GM04504 (cell line): Measurements from ENCODE around the gene MYH14.

Experiments used
- DNase-seq: peaks from one replicate; pipeline ENCODE4 v3.0.0-alpha.2; 2012; ENCODE audit warnings: low read depth

Gene MYH14

DNA sequence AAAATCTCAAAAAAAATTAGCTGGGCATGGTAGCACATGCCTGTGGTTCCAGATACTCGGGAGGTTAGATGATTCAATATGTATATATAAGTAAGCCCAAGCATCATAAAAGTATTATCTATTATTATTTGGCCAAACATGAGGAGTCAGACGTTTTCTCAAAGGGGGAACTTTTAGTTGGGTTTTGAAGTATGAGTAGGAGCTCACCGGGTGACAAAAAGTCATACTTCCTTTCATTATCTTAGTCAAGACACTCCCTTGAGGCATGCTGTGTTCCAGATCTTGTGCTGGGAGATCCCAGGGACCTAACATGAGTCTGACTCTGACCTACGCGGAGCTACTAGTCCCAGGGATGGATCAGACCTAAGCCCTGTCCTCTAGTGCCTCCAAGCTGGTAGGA is 8.2 kb upstream of the MYH14 start:
- no peak for DNase-seq

DNA sequence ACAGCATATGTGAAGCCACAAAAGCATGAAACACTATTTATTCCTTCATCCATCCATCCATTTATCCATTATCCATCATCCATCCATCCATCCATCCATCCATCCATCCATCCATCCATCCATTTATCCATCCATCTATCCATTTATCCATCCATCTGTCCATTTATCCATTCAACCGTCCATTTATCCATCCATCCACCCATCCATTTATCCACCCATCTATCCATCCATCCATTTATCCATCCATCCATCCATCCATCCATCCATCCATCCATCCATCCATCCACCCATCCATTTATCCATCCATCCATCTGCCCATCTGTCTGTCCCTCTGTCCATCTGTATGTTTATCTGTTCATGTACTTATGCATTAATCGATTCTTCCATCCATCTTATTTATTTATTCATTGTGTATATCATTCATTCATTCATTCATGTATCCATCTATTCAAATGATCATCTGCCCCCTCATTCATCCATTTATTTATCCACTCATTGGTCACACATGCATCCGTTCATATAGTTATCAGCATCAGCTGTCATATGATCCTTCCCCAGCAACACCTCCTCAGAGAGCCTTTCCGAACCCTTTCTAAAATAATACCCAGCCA is 7.0 kb upstream of the MYH14 start:
- DNase-seq = no peak

DNA sequence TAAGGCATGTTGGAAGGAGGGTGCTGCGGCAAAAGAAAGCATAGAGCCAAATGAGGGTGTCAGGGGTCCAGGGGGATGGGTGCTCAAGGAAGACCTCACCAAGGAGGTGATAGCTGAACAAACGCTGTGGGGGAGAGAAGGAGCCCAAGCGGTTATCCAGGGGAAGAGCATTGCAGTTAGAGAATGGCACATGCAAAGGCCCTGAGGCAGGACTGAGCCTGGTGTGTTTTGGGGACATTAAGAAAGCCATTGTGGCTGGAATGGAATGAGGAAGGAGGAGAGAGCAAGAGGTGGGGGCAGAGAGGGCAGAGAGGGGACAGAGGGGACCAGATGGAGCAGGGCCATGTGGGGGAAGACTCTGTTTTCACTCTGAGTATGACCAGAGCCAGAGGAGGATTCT is 6.1 kb upstream of the MYH14 start:
- DNase-seq = no peak

DNA sequence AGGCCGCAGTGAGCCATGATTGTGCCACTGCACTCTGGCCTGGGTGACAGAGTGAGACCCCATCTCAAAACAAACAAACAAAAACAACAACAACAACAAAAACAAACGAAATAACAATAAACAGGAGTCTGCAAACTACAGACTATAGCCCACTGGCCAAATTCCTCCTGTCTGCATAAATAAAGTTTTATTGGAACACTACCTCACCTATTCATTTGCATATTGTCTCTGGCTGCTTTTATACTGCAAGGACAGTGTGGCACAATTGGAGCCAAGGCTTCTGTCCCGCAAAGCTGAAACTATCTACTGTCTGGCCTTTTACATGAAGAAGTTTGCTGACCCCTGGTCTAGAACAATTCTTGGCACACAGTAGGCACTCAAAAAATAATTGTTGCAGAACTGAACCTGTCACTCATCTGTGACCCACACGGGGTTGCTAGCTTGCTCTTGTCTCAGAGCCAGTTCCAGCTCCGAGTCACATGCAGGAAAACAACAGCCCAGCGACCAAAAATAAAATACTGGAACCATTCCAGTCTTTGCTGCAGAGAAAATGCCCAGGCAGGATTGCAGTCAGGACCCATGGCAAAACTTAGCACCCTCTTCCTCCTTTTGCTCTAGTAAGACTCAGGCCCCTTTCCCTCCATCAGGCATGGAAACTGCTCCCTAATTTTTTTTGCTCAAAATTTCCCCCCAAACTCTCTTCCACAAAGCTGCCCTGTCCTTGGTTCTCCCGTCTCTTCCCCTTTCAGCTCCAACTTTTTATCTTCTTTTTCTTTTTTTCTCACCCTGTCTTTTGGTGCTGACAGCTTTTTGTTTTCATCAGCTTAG is 4.8 kb upstream of the MYH14 start:
- DNase-seq = no peak

DNA sequence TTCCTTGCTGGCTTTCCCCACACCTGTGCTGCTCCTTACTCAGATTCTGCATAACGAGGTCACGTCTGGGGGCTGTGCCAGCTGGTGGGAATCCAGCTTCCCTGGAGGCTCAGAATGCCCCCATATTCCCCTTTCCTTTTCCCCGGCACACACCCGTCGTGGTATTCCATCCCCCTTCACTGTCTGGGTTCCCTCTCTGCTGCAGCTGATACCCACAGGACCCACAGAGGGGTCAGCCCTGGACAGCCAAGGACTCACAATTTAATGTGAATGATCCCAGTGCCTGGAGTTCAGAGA is 4.2 kb upstream of the MYH14 start:
- no peak for DNase-seq

DNA sequence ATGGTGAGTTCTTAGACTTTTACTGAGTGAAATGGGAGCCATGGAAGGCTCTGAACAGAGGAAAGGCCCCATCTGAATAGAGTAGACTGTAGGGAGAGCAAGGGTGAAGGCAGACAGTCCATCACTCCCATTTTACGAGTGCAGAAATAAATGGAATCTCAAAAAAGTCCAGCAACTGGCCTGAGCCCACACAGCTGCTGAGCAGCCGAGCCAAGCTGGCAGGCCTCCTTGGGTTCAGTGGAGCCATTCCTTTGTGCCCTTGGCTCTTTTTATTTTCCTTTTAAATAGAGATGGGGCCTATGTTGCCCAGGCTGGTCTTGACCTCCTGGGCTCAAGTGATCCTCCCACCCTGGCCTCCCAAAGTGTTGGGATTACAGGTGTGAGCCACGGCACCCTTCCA is 1.0 kb upstream of the MYH14 start:
- no peak for DNase-seq

DNA sequence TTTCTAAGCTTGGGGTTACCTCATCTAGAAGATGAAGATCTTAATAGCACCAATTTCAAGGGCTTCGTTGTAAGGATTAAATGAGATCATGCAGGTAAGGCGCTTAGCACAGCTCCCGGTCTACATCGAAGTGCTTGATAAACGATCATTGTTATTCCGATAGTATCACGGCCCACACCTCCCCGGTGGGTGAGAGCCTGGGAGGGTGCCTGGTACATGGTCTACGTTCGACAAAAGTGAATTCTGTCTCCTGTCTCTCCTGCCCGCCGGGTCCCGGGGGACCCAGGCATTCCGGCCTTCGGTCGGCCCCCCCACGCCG is 501 bp upstream of the MYH14 start:
- no peak for DNase-seq

DNA sequence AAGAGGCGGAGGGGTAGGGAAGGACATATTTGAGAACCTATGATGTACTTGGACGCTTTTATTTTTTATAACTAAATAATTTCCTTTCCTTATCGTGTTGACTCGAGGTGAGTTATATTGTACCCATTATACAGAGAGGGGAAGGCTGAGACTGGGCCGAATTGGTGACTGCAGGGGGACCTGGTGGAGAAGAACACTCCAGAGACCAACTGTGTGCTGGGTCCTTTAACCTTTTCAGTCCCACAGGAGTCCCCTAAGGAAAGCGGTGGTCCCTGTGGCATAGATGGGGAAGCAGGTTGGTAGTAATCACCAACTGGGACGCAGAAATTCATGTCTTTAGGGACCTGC is 633 bp downstream of the MYH14 start:
- no peak for DNase-seq

DNA sequence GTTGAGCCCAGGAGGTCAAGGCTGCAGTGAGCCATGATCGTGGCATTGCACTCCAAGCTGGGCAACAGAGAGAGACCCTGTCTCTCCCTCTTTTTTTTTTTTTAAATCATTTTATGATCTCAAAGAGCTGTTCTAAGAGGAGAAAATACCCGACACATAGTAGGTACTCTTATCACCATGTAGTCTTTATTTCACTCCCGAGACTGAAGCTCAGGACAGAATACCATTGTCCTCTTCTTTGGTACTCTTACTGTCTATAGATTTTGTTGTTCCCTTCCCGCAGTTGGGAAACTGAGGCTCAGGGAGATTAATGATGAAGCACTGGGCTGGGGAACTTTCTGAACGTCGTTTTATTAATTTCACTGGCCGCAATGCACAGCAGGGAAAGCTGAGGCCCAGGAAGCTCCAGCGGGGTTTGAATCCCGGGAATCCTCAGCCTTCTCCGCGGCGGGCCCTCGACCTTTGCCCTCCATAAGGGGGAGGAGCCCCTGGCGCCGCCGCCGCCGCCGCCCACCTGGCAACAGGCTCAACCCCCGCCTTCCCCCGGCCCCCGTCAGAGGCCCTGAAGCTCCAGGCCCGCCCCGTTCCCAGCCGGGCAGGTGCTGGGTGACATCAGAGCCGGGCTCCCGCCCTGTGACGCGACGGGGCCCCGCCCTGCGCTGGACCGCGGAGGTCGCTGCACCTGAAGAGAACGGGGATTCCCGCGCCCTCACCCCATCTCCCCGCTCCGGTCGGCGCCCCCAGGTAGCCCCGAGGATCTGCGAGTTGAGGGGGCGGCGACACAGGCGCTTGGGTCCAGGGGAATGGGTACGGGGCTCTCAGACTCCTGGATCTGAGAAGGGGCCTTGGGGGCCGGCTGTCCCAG is 1.6 kb downstream of the MYH14 start:
- no peak for DNase-seq

DNA sequence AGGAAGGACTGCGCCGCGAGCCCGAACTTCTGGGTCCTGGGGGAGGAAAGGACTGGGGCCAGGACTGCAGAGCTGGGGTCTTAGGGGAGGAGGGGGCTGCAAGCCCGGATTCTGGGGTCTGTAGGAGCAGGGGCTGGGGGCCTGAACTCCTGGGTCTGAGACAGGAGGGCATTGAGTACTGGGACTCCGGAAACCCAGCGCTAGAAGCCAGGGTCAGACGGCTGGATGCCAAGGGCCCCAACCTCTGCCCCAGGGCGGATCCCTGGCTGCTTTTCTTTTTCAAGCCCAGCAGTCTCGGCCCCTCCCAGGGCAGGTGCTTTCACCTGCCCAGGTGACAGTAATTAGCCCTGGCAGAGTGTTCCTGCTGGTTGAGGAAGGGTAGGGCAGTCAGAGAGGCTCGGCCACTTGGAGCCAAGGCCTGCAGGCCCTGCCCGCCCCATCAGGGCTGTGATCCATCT is 2.3 kb downstream of the MYH14 start:
- DNase-seq = no peak

DNA sequence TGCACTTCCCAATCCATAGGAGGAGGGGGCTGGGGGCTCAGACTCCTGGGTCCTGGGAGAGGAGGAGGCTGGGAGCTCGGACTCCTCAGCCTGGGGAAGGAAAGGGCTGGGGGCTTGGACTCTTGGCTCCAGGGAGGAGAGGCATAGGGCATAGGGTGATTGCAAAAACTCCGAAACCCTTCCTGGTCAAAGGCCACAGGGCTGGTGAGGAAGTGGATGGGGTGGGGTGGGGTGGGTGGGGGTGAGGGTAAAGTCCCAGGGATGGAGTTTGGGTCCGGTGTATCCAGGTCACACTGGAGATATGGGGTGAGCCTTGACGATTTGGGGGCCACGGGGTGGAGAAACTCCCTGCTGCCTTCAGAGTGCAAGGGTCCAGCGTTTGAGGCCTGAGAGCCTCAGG is 2.8 kb downstream of the MYH14 start:
- DNase-seq = no peak

DNA sequence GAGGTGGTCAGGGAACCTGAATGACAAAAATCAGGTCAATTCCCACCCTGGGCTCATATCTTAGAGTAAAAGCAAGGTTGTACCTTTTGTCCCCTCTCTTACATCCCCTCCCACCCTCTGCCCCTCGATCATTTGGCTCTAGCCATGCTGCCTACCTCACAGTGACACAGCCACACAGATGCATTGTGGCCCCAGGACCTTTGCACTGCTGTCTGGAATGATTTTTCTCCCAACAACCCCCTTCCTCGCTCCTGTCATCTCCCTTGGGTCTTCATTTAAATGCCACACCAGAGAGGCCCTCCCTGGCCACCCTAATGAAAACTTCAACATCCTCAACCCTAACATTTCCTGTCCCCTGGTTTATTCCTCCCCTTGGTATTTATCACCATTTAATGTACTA is 4.3 kb downstream of the MYH14 start:
- no peak for DNase-seq

DNA sequence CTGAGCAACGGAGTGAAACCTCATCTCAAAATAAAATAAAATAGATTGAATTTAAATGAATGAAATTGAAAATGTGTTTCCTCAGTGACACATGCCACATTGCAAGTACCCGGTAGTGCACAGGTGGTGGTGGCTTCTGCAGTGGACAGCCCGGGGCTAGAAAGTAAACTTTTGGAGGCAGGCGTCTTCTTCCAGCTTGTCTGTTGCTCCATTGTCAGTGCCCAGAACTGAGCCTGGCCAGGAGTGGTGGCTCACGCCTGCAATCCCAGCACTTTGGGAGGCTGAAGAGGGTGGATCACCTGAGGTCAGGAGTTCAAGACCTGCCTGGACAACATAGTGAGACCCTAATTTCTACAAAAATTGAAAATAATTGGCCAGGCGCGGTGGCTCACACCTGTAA is 5.7 kb downstream of the MYH14 start:
- no peak for DNase-seq

DNA sequence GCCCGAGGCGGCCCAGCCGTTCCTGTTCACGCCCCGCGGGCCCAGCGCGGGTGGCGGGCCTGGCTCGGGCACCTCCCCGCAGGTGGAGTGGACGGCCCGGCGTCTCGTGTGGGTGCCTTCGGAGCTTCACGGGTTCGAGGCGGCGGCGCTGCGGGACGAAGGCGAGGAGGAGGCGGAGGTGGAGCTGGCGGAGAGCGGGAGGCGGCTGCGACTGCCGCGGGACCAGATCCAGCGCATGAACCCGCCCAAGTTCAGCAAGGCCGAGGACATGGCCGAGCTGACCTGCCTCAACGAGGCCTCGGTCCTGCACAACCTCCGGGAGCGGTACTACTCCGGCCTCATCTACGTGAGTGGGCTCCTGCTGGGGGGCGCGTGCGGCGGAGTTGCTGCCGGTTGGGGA is 7.0 kb downstream of the MYH14 start:
- no peak for DNase-seq

DNA sequence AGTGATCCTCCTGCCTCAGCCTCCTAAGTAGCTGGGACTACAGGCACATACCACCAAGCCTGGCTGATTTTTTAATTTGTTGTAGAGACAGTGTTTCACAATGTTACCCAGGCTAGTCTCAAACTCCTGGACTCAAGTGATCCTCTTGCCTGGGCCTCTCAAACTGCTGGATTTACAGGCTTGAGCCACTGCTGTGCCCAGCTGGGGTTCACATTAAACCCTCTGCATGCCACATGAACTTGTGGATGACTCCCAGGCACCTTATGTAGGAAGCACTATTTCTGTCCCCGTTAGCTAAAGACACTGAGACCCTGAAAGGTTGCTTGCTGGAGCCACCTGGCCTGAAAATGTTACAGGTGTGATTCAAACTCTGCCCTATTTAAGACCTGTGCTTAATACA is 10.5 kb downstream of the MYH14 start:
- no peak for DNase-seq

DNA sequence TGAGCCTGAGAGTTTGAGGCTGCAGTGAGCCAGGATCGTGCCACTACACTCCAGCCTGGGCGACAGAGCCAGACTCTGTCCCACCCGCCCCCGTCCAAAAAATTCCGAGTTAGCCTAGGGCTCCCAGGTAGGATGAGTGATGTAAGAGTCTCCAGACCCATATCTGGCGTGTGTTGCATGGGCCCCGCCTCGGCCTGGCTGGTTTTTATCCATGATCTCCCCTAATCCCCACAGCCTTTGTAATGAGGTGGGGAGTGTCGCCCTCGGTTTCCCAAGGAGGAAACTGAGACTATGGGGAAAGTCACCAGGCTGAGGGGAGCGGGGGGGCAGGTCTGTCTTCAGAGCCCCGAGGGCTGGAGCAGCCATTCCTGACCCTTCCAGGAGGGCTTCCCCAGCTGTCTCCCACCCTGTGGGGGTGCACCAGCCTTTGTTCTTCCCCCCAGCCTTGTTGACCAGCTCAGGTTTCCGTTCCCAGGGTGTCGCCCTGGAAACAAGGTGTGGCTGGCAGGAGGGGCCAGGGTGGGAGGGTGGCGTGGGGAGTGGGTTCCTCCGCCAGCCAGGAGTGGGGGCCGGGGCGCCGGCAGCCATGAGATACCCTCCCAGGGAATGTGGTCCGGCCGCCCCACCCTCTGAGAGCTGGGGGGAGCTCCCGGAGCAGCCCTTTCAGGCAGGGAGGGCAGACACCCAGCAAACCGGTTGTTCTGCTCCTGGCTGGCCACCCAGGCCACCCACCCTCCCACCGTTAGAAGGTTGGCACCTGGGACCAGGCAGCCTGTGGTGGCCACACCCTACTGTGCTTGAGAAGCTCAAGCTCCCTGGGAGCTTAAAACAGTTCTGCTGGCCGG is 11.5 kb downstream of the MYH14 start:
- DNase-seq = no peak

DNA sequence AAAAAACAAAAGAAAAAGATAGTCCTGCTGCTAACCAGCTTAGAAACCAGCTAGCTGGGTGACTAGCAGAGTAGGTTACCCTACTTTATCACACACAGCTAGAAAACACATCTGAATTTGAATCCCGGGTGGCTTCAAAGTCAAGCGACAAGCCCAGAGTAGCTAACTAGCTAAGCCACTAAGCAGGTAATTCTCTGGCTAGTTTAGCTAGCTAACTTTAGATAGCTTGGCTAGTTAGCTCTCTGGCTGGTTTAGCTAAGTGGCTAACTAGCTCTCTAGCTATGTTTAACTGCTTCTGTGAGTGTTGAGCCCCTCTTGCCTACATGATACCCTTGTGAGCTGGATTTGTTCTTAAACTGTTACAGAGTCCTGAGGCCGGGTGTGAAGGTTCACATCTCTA is 12.4 kb downstream of the MYH14 start:
- DNase-seq = no peak

DNA sequence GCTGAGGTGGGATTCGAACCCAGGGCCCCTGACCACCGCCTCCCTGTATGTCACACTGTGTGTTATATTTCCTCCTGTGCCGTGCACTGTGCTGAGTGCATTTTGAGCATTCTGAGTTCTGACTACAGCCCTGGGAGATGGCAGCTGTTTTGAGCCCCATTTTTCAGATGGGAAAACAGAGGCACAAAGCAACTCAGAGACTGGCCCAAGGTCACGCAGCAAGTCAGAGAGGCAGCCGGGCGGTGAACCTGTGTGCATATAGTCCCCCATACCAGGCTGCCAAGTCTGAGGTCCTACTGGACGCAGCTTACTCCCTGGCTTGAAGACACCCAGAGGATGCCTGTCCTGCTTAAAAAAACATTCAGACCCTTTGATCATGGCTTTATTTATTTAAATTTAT is 17.7 kb downstream of the MYH14 start:
- DNase-seq = no peak

DNA sequence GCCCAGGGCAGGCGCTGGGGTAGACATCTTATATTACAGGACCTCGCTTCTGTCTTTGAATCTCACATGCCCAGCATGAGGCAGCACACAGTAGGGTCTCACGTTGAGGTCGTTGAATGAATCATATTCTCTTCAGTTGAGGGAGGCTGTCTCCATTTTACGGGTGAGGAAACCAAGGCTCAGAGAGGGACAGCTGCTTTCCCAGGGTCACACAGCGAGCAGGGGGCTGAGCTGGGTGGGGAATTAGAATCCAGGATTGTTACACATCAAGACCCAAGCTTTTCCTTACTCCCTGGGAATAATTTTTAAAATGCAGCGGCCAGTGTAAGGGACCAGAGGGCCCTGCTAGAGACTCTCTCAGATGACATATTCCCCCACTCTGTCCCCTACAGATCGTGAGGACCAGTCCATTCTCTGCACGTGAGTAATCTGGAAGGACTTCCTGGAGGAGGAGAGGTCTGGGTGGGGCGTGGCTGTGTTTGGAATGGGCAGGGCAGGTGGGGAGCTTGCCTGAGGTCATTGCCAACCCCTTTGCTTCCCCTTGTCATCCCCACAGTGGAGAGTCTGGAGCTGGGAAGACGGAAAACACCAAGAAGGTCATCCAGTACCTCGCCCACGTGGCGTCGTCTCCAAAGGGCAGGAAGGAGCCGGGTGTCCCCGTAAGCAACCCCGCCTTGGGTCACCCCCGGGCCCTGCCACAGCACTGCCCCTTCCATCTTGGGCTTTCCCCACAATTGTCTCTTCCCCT is 19.4 kb downstream of the MYH14 start:
- no peak for DNase-seq

DNA sequence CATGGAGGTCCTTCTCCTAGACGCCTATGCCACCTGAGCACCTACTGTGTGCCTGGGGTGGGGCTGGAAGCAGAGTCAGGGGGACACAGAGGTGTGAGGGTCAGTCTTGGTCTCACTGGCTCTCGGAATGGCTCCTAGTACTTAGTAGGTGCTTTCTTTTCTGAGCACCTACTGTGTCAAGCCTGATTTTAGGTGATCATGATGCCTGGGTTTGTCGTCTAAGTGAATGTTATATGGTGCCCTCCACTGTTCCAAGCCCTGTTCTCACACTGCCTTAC is 20.0 kb downstream of the MYH14 start:
- no peak for DNase-seq

DNA sequence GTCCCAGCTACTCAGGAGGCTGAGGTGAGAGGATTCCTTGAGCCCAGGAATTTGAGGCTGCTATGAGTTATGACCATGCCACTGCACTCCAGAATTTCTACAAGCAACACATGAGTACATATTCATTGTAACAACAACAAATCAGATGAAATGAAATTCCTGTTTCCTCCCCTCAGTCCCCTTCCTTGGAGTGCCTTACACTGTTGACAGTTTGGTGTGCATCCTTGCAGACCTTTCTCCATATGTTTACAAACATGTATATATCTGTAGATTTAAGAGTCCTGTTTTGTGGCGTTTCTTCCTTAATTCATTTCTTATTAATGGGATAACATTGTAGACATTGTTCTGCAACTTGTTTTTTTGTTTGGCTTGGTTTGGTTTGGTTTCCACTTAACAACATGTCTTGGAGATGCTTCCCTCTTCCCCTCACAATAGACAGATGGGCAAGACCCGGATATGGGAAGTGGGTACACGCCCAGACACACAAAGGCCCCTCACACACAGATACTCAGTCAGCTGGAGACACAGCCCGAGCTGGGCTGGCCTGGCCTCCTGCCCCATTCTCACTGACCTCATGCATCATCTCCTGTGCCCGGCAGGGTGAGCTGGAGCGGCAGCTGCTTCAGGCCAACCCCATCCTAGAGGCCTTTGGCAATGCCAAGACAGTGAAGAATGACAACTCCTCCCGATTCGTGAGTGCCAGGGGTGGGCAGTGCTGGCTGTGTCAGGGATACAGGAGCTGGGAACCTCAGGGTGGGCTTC is 21.7 kb downstream of the MYH14 start:
- DNase-seq = no peak
